Cardiac muscle cell (in vitro differentiated cells and primary cell): ENCODE data around the gene ALS2CL. TPM values are rescaled to one million over a fixed set of nuclear protein-coding genes. Genes with fewer than 3 reads are reported as not detected.

Source experiments
- DNase-seq, 2 donors: peaks; one replicate each; pipeline versions ENCODE4 v3.0.0 to v3.0.0-alpha.2; 2010 to 2017; ENCODE audit warnings: low read depth in 1 of 2, low spot score in 1 of 2
- H3K27ac ChIP-seq: fragments of 200-600 bp; sonication (generic); 2 replicates; pipeline ENCODE4 v1.5.1; 2016
- H3K27me3 ChIP-seq: fragments of 200-600 bp; sonication (generic); 2 replicates; pipeline ENCODE4 v1.6.0; 2016; ENCODE audit warnings: control low read depth
- H3K36me3 ChIP-seq: fragments of 200-600 bp; sonication (generic); 2 replicates; pipeline ENCODE4 v1.5.1; 2016; ENCODE audit warnings: control low read depth
- H3K4me1 ChIP-seq: fragments of 200-600 bp; sonication (generic); 2 replicates; pipeline ENCODE4 v1.8.1; 2017; ENCODE audit warnings: low read depth, mild to moderate bottlenecking, mixed run types
- H3K4me3 ChIP-seq: fragments of 200-600 bp; sonication (generic); 2 replicates; pipeline ENCODE4 v1.5.1; 2016; ENCODE audit warnings: mild to moderate bottlenecking
- H3K9me3 ChIP-seq: fragments of 200-600 bp; sonication (generic); 2 replicates; pipeline ENCODE4 v1.5.1; 2017; ENCODE audit warnings: low read depth, mild to moderate bottlenecking, control low read depth
- CTCF ChIP-seq: IDR thresholded peaks from 2 replicates; pipeline ENCODE4 v1.5.1; 2012; ENCODE audit warnings: low read depth, mild to moderate bottlenecking, low read length
- polyA plus RNA-seq: library from polyadenylated mRNA; unstranded; fragments of >200 nt; fragmentation: Nextera tagmentation; extraction: Ambion mirVana; gene quantifications from 2 replicates; pipeline ENCODE4 v1.2.1, GENCODE V29; 2016
- total RNA-seq: library from RNA; depleted of rRNA; stranded (reverse); fragments of >200 nt; gene quantifications from 2 replicates; pipeline ENCODE4 v1.2.3, GENCODE V29; 2016

Gene ALS2CL
- total and polyA plus RNA-seq, 2 experiments from 2014 or later, result 2.2 to 11.4 TPM

- no peaks in the 10 kb centered on the region for H3K4me1 ChIP-seq
- DNase-seq, result no peak
Measured at GRCh38 chr3:46719044-46719565, 25.6 kb upstream of the ALS2CL start.

DNA sequence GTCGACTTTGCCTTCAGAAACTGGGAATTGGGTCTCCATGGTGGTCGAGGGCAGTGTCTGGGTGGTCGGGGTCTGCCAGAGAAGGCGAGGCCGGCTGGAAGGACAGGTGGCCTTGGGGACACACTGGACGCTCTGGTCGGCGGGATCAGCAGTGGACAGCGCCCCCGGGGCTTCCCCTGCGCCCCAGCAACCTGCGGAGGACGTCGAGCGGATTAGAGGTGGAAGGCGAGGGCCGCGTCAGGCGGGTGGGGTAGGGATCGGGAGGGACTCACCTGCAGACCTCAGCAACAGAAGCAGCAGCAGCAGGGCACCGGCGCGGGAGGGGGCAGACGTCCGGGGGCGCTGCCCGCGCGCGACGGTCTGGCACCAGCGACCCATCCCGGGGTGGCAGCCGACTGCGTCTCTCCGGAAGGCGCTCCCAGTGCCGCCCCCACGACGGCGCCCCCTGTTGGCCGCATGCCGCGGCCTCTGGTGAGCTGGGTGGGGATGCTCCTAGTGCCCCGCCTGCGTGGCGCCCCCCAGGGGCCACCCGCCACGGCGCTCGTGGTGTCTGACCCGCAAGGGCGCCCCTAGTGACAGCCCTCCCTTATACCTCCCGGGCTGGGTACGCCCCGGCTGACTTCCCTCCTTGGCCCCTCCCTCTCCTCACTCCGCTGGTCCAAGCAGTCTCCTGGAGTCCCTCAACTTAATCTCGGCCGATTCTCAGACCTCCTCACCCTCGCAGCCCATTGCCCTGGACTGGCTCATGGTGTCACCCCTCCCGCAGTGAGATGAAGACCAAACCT, 24.2 kb upstream of the ALS2CL start, which contains the start of gene PRSS50:
Gene PRSS50 (minus strand): TSS at position 423 of the 785 bp plus-strand sequence. CDS start 45 bp downstream, at position 378.
- Histone ChIP-seq H3K4me1 (no peaks in the 10 kb centered on the region), H3K9me3 (no peaks in the 10 kb centered on the region), H3K27me3 (no peaks in the 10 kb centered on the region), H3K27ac (no peak within 1 kb of the TSS), H3K36me3 (no peaks in the 10 kb centered on the region), H3K4me3 (no peak within 1 kb of the TSS)
- TF ChIP-seq CTCF, result peak; percentile 51
- peak in 1 of 2 donors; percentile 16 for DNase-seq

More at GRCh38 chr3:46719044-46719565, 25.6 kb upstream of the ALS2CL start:
- no peak overlapping the region for H3K4me3 ChIP-seq
- H3K27me3 ChIP-seq, result no peaks in the 10 kb centered on the region
- H3K36me3 ChIP-seq, result no peaks in the 10 kb centered on the region
- no peak for TF ChIP-seq CTCF
- no peak overlapping the region for H3K27ac ChIP-seq
- H3K9me3 ChIP-seq, result no peaks in the 10 kb centered on the region

DNA sequence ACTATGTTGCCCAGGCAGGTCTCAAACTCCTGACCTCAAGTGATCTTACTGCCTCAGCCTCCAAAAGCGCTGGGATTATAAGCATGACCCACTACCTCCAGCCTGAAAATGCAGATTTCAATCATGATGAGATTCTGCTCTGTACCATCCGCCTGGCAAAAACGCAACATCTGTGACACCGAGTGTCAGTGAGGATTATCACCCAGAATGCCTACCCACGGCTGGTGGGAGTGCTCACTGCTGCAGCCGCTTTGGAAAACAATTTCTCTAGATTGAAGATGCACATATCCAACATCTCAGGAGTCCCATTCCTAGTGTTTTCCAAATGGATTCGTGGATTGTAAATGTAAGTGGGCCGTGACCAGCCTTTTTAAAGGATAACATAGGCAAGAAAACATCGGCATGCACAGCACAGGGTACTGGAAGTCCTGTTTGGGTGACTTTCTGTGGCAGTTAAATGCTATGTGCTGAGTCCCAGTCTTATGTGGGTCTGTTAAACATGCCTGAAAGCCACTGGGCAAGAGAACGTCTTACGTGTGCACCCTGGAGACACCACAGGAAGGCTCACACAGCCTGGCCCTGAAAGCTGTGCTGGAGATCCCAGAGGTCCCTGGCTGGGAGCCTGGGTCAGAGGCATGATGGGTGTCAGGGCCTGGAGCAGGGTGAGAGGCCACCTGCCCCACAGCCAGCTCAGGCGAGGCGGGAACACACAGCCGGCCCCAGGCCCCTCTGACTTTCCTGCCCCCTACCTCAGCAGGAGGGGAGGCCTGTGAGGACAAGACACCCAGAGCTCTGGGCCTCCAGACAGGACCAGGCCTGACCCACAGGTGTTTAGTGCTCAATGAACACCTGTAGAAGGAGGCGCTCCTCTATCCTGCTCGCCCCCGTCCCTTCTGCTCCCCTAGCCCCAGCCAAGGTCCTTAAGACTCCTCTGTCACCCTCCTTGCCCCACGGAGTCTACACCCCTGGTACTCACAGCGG, 23.3 kb upstream of the ALS2CL start:
- no peak overlapping the region for H3K4me3 ChIP-seq
- DNase-seq, result no peak
- no peak for TF ChIP-seq CTCF
- H3K27me3 ChIP-seq, result no peaks in the 10 kb centered on the region
- no peaks in the 10 kb centered on the region for H3K9me3 ChIP-seq
- no peak overlapping the region for H3K27ac ChIP-seq
- no peaks in the 10 kb centered on the region for H3K36me3 ChIP-seq
- H3K4me1 ChIP-seq, result peaks cover 1% of the 10 kb centered on the region

DNA sequence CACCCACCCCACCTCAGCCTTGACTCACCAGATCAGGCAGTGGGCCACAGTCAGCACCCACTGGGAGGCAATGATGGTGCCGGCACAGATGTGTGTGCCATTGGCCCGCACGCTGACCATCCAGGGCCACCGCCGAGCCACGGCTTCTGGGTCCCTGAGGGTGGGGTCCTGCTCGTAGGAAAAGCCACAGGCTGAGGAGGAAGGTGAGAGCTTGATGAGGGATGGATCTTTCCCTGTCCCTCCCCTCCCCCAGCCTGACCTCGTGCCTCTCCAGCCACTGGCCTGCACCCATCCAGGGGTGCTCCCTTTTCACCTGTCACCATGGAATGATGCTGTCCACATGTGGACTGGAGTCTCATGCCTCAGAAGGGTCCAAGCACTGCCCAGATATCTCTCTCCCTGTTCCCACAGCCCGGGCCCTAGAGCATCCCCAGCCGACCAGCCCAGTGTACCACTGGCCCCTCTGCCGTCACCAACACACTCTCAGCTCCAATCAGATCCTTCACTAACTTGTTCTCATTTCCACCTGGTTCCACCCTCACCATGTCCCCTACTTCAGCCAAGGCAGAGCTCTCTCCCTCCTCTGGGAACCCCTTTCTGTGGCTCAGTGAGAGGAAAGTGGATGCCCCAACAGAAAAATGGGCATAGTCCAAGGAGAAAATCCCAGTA, 22.2 kb upstream of the ALS2CL start:
- peaks cover 9% of the 10 kb centered on the region for H3K4me1 ChIP-seq
- no peaks in the 10 kb centered on the region for H3K27me3 ChIP-seq
- no peak for DNase-seq
- no peak overlapping the region for H3K27ac ChIP-seq
- no peak overlapping the region for H3K4me3 ChIP-seq
- no peaks in the 10 kb centered on the region for H3K36me3 ChIP-seq
- no peak for TF ChIP-seq CTCF
- no peaks in the 10 kb centered on the region for H3K9me3 ChIP-seq
